Posterior cingulate gyrus (tissue), 11 donors: ENCODE data around the gene HOMER3.

ENCODE experiments used
- DNase-seq, 10 donors: peaks; one replicate each; pipeline versions ENCODE4 v3.0.0 to v3.0.0-alpha.2; 2020 to 2021; ENCODE audit warnings: mixed read lengths in 3 of 10
- intact Hi-C: fragments of 100-400 bp; cut with DNase I; formaldehyde crosslinking; loops from one replicate; pipeline ENCODE4 v1.15.1; 2023

HOMER3 gene

DNA sequence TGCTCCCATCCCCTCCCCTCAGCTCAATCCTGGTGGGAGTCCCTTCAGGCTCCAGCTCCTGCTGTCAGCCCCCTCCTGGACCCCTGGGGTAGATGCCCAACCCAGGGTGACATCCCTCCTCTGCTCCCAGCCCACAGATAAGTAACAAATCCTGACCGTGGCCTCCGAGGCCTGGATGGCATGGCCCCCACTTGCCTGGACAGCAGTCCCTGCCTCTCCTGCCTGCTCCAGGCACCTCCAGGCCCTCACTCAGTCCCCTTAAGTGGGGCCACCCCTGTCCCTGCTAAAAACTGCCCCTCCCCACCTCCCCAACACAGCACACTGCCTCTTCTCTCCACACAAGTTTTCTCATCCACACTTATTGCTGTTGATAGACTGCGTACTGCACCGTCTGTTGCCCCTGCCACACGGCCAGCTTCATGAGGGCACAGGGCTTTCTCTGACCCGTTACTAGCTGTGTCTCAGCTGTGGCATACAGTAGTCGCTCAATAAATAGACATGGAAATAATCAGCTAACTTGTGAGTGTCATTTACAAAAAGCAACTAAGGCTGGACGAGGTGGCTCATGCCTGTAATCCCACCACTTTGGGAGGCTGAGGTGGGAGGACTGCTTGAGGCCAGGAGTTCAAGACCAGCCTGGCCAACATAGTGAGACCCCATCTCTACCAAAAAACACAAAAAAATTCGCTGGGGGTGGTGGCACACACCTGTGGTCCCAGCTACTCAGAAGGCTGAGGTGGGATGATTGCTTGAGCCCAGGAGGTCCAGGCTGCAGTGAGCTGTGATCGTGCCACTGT, 50.9 kb downstream of the HOMER3 start:
- DNase-seq: peak in 1 of 10 donors; percentile 72
- intact Hi-C loops: no loop called here

DNA sequence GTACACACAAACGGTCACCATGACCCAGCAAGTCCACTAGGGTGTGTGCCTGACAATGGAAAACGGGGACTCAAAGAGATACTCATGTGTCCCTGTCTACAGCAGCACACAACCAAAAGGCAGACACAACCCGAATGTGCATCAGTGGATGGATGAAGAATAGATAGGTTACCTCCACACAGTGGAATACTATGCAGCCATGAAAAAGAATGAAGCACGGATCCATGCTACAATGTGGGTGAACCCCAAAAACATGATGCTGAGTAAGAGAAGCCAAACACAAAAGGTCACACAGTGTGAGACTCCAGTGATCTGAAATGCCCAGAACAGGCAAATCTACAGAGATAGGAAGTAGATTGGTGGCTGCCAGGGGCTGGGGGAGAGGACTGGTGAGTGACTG, 54.0 kb downstream of the HOMER3 start:
- DNase-seq: no peak
- intact Hi-C loops: no loop called here

DNA sequence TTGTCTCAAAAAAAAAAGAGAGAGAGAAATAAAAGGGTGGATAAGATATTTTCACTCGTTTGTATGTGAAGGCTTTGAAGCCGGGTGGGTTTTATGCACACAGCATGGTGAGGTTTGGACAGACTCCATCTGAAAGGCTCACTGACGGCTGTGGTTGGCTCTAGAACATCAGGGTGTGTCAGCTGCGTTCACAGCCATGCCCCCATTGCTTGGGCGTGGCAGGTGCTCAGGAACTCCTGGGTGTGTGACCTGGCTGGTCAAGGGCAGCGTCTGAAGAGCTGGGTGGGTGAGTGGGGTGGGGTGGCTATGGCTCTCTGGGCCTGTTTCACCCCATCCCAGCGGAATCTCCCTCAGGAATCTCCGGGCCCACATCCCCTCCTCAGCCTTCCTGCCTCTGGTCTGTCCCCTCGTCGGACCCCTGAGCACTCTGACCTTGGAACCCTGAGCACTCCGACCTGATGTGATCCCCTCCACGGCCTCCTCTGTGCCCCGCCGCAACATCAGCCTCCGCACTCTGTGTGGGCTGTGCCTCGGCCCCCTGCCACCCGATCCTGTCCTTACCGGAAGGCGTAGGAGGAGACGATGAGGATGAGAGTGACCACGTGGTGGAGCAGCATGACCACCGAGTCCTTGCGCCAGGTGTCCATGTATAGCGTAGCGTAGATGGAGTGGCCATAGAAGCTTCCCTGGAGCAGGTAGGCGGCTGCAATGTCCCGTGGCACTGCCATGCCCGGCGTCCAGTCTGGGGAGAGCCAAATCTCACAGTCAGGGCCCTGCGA, 57.3 kb downstream of the HOMER3 start:
- DNase-seq: no peak
- intact Hi-C loops: no loop called here

DNA sequence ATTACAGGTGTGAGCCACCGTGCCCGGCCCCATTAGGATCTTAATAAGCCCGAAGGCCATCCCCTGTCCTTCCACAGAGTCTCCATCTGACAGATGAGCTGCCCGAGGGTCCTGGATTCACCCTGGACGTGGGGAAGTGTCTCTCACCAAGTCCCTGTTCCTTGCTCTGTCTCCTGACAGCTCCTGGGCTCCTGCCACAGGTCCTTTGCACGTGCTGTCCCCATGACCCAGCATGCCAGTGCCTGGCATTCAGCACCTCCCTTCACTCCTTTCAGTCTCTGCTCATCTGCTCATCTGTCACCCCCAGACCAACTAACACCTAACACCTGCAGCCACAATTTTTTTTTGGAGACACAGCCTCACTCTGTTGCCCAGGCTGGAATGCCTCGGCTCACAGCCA, 59.5 kb downstream of the HOMER3 start:
- DNase-seq: no peak
- intact Hi-C loops: no loop called here

GRCh38 chr19:18879579-18880373, 61.2 kb downstream of the HOMER3 start:
- no peak for DNase-seq
- intact Hi-C loops: no loop called here
